Calu3 (cell line): ENCODE results near the gene CCNYL1. TPM values are rescaled to one million over a fixed set of nuclear protein-coding genes. Genes with fewer than 3 reads are reported as not detected.

Source experiments
- BruUV-seq: library from RNA; stranded (reverse); fragments of 400-500 nt; replicated peaks from 2 replicates; lab custom pipeline; 2021; lab: Mats Ljungman, UMichigan
- CTCF ChIA-PET: fragments of 300-600 bp; sonication (Branson Sonifier 250); formaldehyde crosslinking; loops from one replicate; lab custom pipeline; 2022; ENCODE audit warnings: antibody characterized with exemption; lab: Charles Lee
- DNase-seq: peaks from one replicate; pipeline ENCODE4 v3.0.0; 2022
- H3K27ac Mint-ChIP-seq: one replicate; pipeline ENCODE4 v1.8.0; 2022; ENCODE audit warnings: mixed read lengths; ENCODE audit not compliant: unreplicated experiment
- H3K27me3 Mint-ChIP-seq: one replicate; pipeline ENCODE4 v1.8.0; 2022; ENCODE audit warnings: mixed read lengths; ENCODE audit not compliant: unreplicated experiment
- H3K36me3 Mint-ChIP-seq: one replicate; pipeline ENCODE4 v1.8.0; 2022; ENCODE audit warnings: mild to moderate bottlenecking, moderate library complexity, mixed read lengths; ENCODE audit not compliant: insufficient read depth, unreplicated experiment
- H3K4me1 Mint-ChIP-seq: one replicate; pipeline ENCODE4 v1.8.0; 2022; ENCODE audit warnings: mild to moderate bottlenecking, low read depth, mixed read lengths; ENCODE audit not compliant: unreplicated experiment
- H3K4me3 Mint-ChIP-seq: one replicate; pipeline ENCODE4 v1.8.0; 2022; ENCODE audit warnings: mild to moderate bottlenecking, low read depth, moderate library complexity, mixed read lengths; ENCODE audit not compliant: unreplicated experiment
- H3K9me3 Mint-ChIP-seq: one replicate; pipeline ENCODE4 v1.8.0; 2022; ENCODE audit warnings: low read depth, mixed read lengths; ENCODE audit not compliant: unreplicated experiment
- intact Hi-C: fragments of 100-400 bp; cut with micrococcal nuclease; formaldehyde crosslinking; loops from one replicate; pipeline ENCODE4 v1.10.0; 2022; ENCODE audit not compliant: unreplicated experiment
- total RNA-seq: library from RNA; stranded (reverse); gene quantifications from 2 replicates; pipeline ENCODE4 v1.2.3, GENCODE V29; 2022
- TF ChIP-seq, protein P1 (sequence below): fragments of 200-600 bp; IDR thresholded peaks from one replicate; pipeline ENCODE4 v1.8.0; 2022; ENCODE audit warnings: antibody characterized with exemption; ENCODE audit not compliant: unreplicated experiment

CCNYL1 gene
- total RNA-seq, 1 experiment from 2014 or later: 13.7 TPM

DNA sequence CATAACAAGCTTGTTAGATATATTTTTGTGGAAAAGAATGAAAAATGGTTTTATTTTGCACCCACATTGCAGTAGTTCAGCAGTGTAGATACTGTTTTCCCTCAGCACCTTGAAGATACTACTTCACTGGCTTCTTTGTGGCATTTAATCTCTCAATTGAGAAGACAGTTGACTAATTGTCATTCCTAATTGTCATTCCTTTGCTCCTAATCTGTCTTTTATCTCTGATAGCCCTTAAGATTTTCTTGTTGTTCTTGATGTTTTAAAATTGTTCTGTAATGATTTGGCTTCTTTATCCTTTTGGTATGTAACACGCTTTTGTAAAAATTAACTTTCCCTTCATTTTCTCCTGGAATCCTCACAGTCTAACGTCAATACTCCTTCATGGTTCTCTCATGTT, 38.0 kb upstream of the CCNYL1 start:
- no peak overlapping the region for H3K27ac Mint-ChIP-seq
- CTCF ChIA-PET: no interaction called here
- H3K4me1 Mint-ChIP-seq: peaks cover 9% of the 10 kb centered on the region
- BruUV-seq: no TSS peak
- no peak overlapping the region for H3K4me3 Mint-ChIP-seq
- no peaks in the 10 kb centered on the region for H3K36me3 Mint-ChIP-seq
- H3K27me3 Mint-ChIP-seq: no peaks in the 10 kb centered on the region
- no peak for DNase-seq
- no peaks in the 10 kb centered on the region for H3K9me3 Mint-ChIP-seq
- intact Hi-C loops: no loop called here
- TF ChIP-seq, protein P1, sequence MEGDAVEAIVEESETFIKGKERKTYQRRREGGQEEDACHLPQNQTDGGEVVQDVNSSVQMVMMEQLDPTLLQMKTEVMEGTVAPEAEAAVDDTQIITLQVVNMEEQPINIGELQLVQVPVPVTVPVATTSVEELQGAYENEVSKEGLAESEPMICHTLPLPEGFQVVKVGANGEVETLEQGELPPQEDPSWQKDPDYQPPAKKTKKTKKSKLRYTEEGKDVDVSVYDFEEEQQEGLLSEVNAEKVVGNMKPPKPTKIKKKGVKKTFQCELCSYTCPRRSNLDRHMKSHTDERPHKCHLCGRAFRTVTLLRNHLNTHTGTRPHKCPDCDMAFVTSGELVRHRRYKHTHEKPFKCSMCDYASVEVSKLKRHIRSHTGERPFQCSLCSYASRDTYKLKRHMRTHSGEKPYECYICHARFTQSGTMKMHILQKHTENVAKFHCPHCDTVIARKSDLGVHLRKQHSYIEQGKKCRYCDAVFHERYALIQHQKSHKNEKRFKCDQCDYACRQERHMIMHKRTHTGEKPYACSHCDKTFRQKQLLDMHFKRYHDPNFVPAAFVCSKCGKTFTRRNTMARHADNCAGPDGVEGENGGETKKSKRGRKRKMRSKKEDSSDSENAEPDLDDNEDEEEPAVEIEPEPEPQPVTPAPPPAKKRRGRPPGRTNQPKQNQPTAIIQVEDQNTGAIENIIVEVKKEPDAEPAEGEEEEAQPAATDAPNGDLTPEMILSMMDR: no peak

DNA sequence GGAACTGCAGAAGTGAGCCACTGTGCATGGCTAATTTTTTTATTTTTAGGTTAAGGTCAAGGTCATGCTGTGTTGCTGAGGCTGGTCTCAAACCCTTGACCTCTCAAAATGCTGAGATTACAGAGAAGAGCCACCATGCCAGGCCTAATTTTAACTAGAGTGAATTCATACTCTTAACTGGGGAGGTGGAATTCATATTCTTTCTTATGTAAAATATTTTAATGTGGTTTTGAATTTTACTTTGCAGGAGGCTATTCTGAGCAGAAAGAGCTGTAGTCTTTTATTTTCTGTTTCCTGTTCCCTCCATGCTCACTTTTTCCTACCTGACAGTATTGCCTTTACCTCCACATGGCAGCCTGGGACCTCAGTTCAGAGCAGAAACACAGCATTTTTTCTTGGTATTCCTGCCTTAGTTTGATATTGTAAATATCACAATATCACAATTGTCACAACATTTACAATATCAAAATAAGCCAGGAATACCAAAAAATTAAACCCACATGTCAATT, 37.1 kb upstream of the CCNYL1 start:
- H3K27ac Mint-ChIP-seq: no peak overlapping the region
- H3K9me3 Mint-ChIP-seq: no peaks in the 10 kb centered on the region
- DNase-seq: no peak
- TF ChIP-seq, protein P1: no peak
- intact Hi-C loops: no loop called here
- no peaks in the 10 kb centered on the region for H3K27me3 Mint-ChIP-seq
- peaks cover 9% of the 10 kb centered on the region for H3K4me1 Mint-ChIP-seq
- no peak overlapping the region for H3K4me3 Mint-ChIP-seq
- H3K36me3 Mint-ChIP-seq: no peaks in the 10 kb centered on the region
- no TSS peak for BruUV-seq
- CTCF ChIA-PET: interaction anchor here (1.0 kb wide), 1 partner anchor 10 kb away, joined by 3 read pairs; no protein-coding TSS in a partner anchor

DNA sequence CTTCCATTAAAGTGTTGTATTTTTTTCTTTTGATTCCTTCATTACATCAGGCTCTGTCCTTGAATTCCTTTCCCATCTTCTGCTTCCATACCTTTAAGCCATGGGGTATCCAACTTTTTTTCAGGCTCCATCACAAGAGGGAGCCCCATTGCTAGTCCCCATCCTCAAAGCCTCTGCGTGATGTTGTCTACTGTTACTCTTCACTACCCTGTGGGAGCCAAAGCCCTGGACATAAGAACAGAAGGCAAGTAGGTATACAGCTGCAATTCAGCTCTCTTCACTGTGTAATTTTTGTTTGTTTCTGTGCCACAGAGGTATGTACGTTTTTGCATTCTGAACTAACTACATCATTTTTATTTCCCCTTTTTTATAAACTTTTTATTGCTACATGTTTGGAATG, 36.6 kb upstream of the CCNYL1 start:
- DNase-seq: no peak
- H3K27ac Mint-ChIP-seq: no peak overlapping the region
- CTCF ChIA-PET: interaction anchor here (0.7 to 1.0 kb wide), 2 partner anchors 8 to 9 kb away, joined by 3 to 6 read pairs; no protein-coding TSS in a partner anchor

DNA sequence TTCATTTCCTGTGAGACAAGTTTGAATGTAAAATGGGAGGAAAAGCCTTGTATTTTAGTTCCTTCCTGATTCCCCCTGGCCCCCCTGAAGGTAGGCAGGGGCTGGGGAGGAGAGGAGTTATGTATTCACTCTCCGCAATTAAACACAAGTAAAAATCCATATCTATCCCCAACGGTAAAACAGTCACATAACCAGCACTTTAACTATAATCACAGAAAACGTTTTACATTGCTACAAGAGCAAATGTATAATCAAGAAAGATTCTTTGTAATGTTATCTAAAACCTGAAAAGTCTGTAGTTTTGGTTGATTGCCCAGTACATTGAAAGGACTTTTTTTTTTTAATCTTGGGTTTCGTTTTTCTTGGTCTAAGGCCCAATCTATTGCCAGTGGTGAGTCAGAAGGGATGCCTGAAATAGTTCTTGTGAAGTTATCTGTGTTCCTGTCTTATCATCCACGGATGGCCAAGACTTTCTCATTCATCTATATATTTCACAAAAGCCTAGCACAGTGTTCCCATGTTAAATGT, 34.5 kb upstream of the CCNYL1 start:
- TF ChIP-seq, protein P1: no peak
- no peaks in the 10 kb centered on the region for H3K27me3 Mint-ChIP-seq
- intact Hi-C loops: loop anchor here (2.0 kb wide), 1 partner anchor 44 kb away; no protein-coding TSS in a partner anchor
- CTCF ChIA-PET: interaction anchor here (0.7 kb wide), 1 partner anchor 35 kb away, joined by 6 read pairs; the partner anchor contains the start of gene CCNYL1
- no peak overlapping the region for H3K4me3 Mint-ChIP-seq
- no peak for DNase-seq
- H3K9me3 Mint-ChIP-seq: no peaks in the 10 kb centered on the region
- no peaks in the 10 kb centered on the region for H3K36me3 Mint-ChIP-seq
- no TSS peak for BruUV-seq
- no peak overlapping the region for H3K27ac Mint-ChIP-seq
- H3K4me1 Mint-ChIP-seq: peaks cover 9% of the 10 kb centered on the region

More for the DNA sequence above, 36.6 kb upstream of the CCNYL1 start:
- Mint-ChIP-seq H3K36me3 (no peaks in the 10 kb centered on the region), H3K4me3 (no peak overlapping the region), H3K9me3 (no peaks in the 10 kb centered on the region), H3K4me1 (peaks cover 9% of the 10 kb centered on the region), H3K27me3 (no peaks in the 10 kb centered on the region)
- no TSS peak for BruUV-seq
- TF ChIP-seq, protein P1: no peak
- intact Hi-C loops: no loop called here
